LNCaP clone FGC (cell line): ENCODE data around the gene GK2.
A peak's percentile ranks its signal among the peaks of the same experiment; 100 is the strongest.

Experiments
- DNase-seq: peaks from one replicate; pipeline ENCODE4 v3.0.0-alpha.2; 2011; ENCODE audit warnings: low read depth
- H3K4me3 ChIP-seq: 2 replicates; pipeline ENCODE4 v1.5.1; 2011; ENCODE audit warnings: mild to moderate bottlenecking, low read depth, low read length, control low read depth
- CTCF ChIP-seq: IDR thresholded peaks from 2 replicates; pipeline ENCODE4 v1.5.1; 2012; ENCODE audit warnings: mild to moderate bottlenecking; ENCODE audit not compliant: control insufficient read depth, insufficient read depth; ENCODE audit errors: extremely low read depth

Gene GK2

GRCh38 chr4:79396794-79397193 lies 11.2 kb downstream of the GK2 start:
- no peak for DNase-seq
- no peak for TF ChIP-seq CTCF

GRCh38 chr4:79395841-79396240 lies 12.2 kb downstream of the GK2 start:
- H3K4me3 ChIP-seq = no peak overlapping the region
- DNase-seq = peak; percentile 14
- no peak for TF ChIP-seq CTCF

More at GRCh38 chr4:79396794-79397193, 11.2 kb downstream of the GK2 start:
- H3K4me3 ChIP-seq = no peak overlapping the region

GRCh38 chr4:79390890-79391289 lies 17.1 kb downstream of the GK2 start:
- TF ChIP-seq CTCF = no peak
- no peak for DNase-seq
- H3K4me3 ChIP-seq = no peak overlapping the region

- no peak for DNase-seq
- no peak overlapping the region for H3K4me3 ChIP-seq
- TF ChIP-seq CTCF = no peak
These were observed 22.4 kb downstream of the GK2 start for GRCh38 chr4:79385641-79386040.

GRCh38 chr4:79381161-79381560 lies 26.9 kb downstream of the GK2 start:
- no peak for DNase-seq

GRCh38 chr4:79370026-79370425 lies 38.0 kb downstream of the GK2 start:
- DNase-seq = no peak
- no peak overlapping the region for H3K4me3 ChIP-seq
- no peak for TF ChIP-seq CTCF

More at GRCh38 chr4:79381161-79381560, 26.9 kb downstream of the GK2 start:
- TF ChIP-seq CTCF = no peak
- H3K4me3 ChIP-seq = no peak overlapping the region

- no peak for TF ChIP-seq CTCF
- no peak overlapping the region for H3K4me3 ChIP-seq
- no peak for DNase-seq
These were observed 40.9 kb downstream of the GK2 start for GRCh38 chr4:79367096-79367495.
